OCI-LY1 (cell line): Measurements from ENCODE around the gene MYO1G.

ENCODE experiments used
- H2AFZ ChIP-seq: fragments of 200-600 bp; sonication (generic), shearing (Covaris generic); 2 replicates; pipeline ENCODE4 v1.6.0; 2014; ENCODE audit warnings: antibody characterized with exemption, mild to moderate bottlenecking, low read length
- H3F3A ChIP-seq: fragments of 200-600 bp; sonication (generic), shearing (Covaris generic); 2 replicates; pipeline ENCODE4 v1.6.0; 2014; ENCODE audit warnings: mild to moderate bottlenecking, antibody characterized with exemption, low read length, moderate library complexity; ENCODE audit not compliant: insufficient read depth
- H3K27ac ChIP-seq: fragments of 200-600 bp; sonication (generic); 2 replicates; pipeline ENCODE4 v1.5.1; 2014; ENCODE audit warnings: low read length, mixed run types, mild to moderate bottlenecking, low read depth; ENCODE audit not compliant: poor library complexity, severe bottlenecking
- H3K27me3 ChIP-seq: fragments of 200-600 bp; sonication (generic); 2 replicates; pipeline ENCODE4 v1.6.0; 2014; ENCODE audit warnings: antibody characterized with exemption, mild to moderate bottlenecking, low read length, moderate library complexity; ENCODE audit not compliant: insufficient read depth
- H3K36me3 ChIP-seq: fragments of 200-600 bp; sonication (generic); 2 replicates; pipeline ENCODE4 v1.6.1; 2014; ENCODE audit warnings: mild to moderate bottlenecking, antibody characterized with exemption, low read length, moderate library complexity, mixed read lengths; ENCODE audit not compliant: insufficient read depth
- H3K4me1 ChIP-seq: fragments of 200-600 bp; sonication (generic); 2 replicates; pipeline ENCODE4 v1.5.1; 2014; ENCODE audit warnings: mild to moderate bottlenecking, low read length, moderate library complexity; ENCODE audit not compliant: insufficient read depth, severe bottlenecking
- H3K4me2 ChIP-seq: fragments of 200-600 bp; sonication (generic), shearing (Covaris generic); 2 replicates; pipeline ENCODE4 v1.6.1; 2014; ENCODE audit warnings: low read length
- H3K4me3 ChIP-seq: fragments of 200-600 bp; sonication (generic); 2 replicates; pipeline ENCODE4 v1.5.1; 2014; ENCODE audit warnings: low read length, low read depth, mild to moderate bottlenecking, mixed read lengths; ENCODE audit not compliant: poor library complexity, severe bottlenecking
- H3K79me2 ChIP-seq: fragments of 200-600 bp; shearing (Covaris generic); 2 replicates; pipeline ENCODE4 v1.6.1; 2016; ENCODE audit warnings: mixed run types, low read length, mixed read lengths; ENCODE audit not compliant: insufficient read depth
- H3K9ac ChIP-seq: fragments of 200-600 bp; sonication (generic), shearing (Covaris generic); 2 replicates; pipeline ENCODE4 v1.6.1; 2014; ENCODE audit warnings: mild to moderate bottlenecking, low read length, mixed read lengths
- H3K9me2 ChIP-seq: fragments of 200-600 bp; sonication (generic), shearing (Covaris generic); 2 replicates; pipeline ENCODE4 v1.6.1; 2014; ENCODE audit warnings: low read depth, mild to moderate bottlenecking, low read length, mixed read lengths
- H3K9me3 ChIP-seq: fragments of 200-600 bp; shearing (Covaris generic); 2 replicates; pipeline ENCODE4 v1.6.1; 2014; ENCODE audit warnings: low read length, mixed read lengths
- H4K20me1 ChIP-seq: fragments of 200-600 bp; sonication (generic), shearing (Covaris generic); 2 replicates; pipeline ENCODE4 v1.6.0; 2016; ENCODE audit warnings: mild to moderate bottlenecking, low read length; ENCODE audit not compliant: insufficient read depth
- EZH2 ChIP-seq: fragments of 200-600 bp; sonication (generic), shearing (Covaris generic); IDR thresholded peaks from 2 replicates; pipeline ENCODE4 v1.8.0; 2017; ENCODE audit warnings: borderline replicate concordance, mixed run types, mild to moderate bottlenecking, antibody characterized with exemption, low read length, moderate library complexity, mixed read lengths
- TF ChIP-seq, protein P1 (sequence below): fragments of 200-600 bp; sonication (generic), shearing (Covaris generic); IDR thresholded peaks from 2 replicates; pipeline ENCODE4 v1.5.1; 2017; ENCODE audit warnings: mild to moderate bottlenecking, antibody characterized with exemption, low read length, moderate library complexity, mixed read lengths

MYO1G gene

DNA sequence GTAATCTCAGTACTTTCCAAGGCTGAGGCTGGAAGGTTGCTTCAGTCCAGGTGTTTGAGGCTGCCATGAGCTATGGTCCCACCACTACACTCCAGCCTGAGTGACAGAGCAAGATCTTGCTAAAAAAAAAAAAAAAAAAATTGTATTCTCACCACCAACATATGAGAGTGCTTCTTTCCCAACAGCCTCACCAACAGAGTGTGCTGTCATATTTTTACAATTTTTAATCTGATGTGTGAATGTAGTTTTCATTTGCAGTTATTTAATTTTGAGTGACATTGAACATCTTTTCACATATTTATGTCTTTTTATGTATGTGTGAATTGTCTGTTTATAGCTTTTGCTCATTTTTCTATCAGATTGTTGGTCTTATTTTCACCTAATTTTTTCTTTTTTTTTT, 35.2 kb downstream of the MYO1G start:
- Histone ChIP-seq H3K9me2 (no peaks in the 10 kb centered on the region), H3K27me3 (no peaks in the 10 kb centered on the region; the same call in 1 of the 2 replicates), H3K9ac (no peak overlapping the region), H3K79me2 (no peaks in the 10 kb centered on the region), H3F3A (no peaks in the 10 kb centered on the region), H3K27ac (no peak overlapping the region), H2AFZ (no peak overlapping the region), H4K20me1 (no peaks in the 10 kb centered on the region), H3K4me3 (no peak overlapping the region), H3K36me3 (no peaks in the 10 kb centered on the region), H3K9me3 (no peaks in the 10 kb centered on the region), H3K4me1 (no peaks in the 10 kb centered on the region), H3K4me2 (no peak overlapping the region)
- TF ChIP-seq EZH2 = no peak
- TF ChIP-seq, protein P1, sequence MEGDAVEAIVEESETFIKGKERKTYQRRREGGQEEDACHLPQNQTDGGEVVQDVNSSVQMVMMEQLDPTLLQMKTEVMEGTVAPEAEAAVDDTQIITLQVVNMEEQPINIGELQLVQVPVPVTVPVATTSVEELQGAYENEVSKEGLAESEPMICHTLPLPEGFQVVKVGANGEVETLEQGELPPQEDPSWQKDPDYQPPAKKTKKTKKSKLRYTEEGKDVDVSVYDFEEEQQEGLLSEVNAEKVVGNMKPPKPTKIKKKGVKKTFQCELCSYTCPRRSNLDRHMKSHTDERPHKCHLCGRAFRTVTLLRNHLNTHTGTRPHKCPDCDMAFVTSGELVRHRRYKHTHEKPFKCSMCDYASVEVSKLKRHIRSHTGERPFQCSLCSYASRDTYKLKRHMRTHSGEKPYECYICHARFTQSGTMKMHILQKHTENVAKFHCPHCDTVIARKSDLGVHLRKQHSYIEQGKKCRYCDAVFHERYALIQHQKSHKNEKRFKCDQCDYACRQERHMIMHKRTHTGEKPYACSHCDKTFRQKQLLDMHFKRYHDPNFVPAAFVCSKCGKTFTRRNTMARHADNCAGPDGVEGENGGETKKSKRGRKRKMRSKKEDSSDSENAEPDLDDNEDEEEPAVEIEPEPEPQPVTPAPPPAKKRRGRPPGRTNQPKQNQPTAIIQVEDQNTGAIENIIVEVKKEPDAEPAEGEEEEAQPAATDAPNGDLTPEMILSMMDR = no peak

DNA sequence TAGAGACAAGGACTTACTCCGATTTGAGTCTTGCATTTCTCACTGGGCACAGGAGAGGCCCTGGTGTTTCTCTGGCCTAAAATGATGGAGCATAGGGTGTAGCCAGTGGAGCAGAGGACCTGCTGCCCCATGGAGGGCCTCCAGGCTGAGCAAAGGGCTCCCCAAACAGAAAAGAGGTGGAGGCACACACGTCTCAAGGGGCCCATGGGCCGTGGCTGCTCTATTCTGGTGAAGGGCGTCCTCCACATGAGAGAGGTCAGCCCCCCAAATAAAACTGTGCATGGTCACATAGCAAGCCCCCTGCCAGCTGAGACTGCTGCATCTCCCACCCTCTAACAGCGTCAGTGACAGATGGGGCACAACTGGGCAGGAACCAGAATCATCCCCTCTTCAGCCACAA, 41.4 kb downstream of the MYO1G start:
- Histone ChIP-seq H3K79me2 (no peaks in the 10 kb centered on the region), H3K4me2 (no peak overlapping the region), H3K4me3 (no peak overlapping the region), H3K27me3 (no peaks in the 10 kb centered on the region; the same call in 1 of the 2 replicates), H2AFZ (no peak overlapping the region), H3K27ac (no peak overlapping the region), H3K9me2 (no peaks in the 10 kb centered on the region), H3F3A (no peaks in the 10 kb centered on the region), H3K36me3 (no peaks in the 10 kb centered on the region), H3K4me1 (no peaks in the 10 kb centered on the region), H3K9ac (no peak overlapping the region), H3K9me3 (no peaks in the 10 kb centered on the region), H4K20me1 (no peaks in the 10 kb centered on the region)
- TF ChIP-seq EZH2 = no peak
- TF ChIP-seq, protein P1 = no peak

DNA sequence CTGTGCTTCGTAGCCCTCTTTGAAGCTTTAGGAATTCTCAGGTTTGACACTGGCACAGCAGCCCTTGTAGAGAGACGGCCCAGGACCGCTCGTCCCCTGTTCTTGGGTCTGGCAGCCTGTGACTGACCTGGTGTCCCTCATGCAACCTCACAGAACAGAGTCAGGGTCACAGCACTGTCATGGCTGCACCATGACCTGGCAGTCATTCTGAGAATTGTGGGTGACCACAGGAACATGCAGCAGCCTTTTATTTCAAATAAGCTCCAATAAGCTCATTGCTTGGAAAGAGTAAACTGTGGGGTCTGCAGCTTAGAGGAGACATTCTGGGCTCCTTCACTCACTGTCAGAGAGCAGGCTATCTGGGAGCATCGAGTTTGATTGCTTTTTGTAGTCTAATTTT, 42.5 kb downstream of the MYO1G start:
- Histone ChIP-seq H3K4me3 (no peak overlapping the region), H3K79me2 (no peaks in the 10 kb centered on the region), H3F3A (no peaks in the 10 kb centered on the region), H3K27ac (no peak overlapping the region), H3K9me2 (no peaks in the 10 kb centered on the region), H3K36me3 (no peaks in the 10 kb centered on the region), H3K9ac (no peak overlapping the region), H4K20me1 (no peaks in the 10 kb centered on the region), H3K4me1 (no peaks in the 10 kb centered on the region), H3K27me3 (no peaks in the 10 kb centered on the region; the same call in 1 of the 2 replicates), H2AFZ (no peak overlapping the region), H3K9me3 (no peaks in the 10 kb centered on the region), H3K4me2 (no peak overlapping the region)
- TF ChIP-seq, protein P1 = no peak
- no peak for TF ChIP-seq EZH2
